Measurements from ENCODE around the gene INSRR.

The INSRR gene

GRCh38 chr1:156832434-156832833 lies 26.5 kb downstream of the INSRR start:
- TF ChIP-seq EGR1 (IDR thresholded peaks at IDR 0.05): no peak

DNA sequence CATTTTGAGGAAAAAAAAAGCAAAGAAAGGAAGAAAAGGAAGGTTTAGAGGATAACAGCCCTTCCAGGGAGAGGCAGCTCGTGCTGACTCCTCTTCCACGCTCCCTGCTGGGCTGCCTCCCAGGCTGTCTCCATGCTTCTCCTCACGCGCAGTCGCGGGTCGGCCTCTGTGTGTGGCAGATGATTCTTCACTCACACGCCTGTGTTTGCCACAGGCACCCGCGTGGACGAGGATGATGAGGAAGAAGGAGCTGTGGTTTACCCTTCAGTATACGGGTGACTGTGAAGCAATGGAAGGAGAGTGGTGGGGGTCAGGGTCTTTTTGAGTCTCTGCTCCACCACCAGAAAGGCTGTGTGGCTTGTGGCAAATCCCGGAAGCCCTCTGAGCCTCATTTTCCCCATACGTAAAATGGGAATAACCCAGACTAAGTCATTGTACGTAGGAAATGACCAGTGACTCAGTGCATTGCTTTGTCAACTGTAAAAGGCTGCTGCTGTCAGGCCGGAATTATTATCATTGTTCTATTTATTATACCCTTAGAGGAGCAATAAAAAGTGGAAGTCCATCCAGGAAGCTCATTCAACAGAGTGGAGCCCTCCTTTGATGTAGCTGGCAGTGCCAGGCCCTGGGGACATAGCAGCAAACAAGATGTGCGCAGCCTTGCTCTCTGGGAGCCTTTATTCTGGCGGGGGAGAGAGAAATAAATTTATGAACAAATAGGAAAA lies 30.4 kb downstream of the INSRR start:
- TF ChIP-seq CEBPB (IDR thresholded peaks at IDR 0.05): no peak
- no peak for TF ChIP-seq REST (IDR thresholded peaks at IDR 0.05; ENCODE audit: low read depth)
- TF ChIP-seq EGR1 (IDR thresholded peaks at IDR 0.05): no peak

DNA sequence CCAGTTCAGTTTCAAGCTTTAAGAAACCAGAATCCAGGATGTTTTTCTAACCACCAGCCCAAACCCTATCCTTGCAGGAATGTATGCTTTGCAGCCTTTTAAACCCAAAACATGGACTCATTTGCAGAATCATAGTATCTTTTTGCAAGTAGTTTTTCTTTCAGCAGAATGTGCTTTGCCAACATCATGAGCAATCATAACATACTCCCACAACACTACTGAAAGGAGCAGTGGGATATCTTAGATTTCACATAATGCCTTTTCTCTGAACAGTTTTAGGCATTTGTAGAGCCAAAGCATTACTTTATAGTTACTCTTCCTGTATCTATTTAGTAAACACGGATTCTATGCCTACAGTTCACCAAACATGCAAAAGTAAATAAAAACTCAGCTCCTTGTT lies 32.3 kb downstream of the INSRR start:
- TF ChIP-seq TEAD4 (IDR thresholded peaks at IDR 0.05): no peak

GRCh38 chr1:156823210-156823790 lies 35.6 kb downstream of the INSRR start:
- TF ChIP-seq RAD21 (IDR thresholded peaks at IDR 0.05; ENCODE audit: low read depth) (no peak), EGR1 (IDR thresholded peaks at IDR 0.05) (no peak), CREB1 (IDR thresholded peaks at IDR 0.05; ENCODE audit: low read depth) (no peak), NFIC (IDR thresholded peaks at IDR 0.05) (no peak), CEBPB (IDR thresholded peaks at IDR 0.05) (no peak), REST (IDR thresholded peaks at IDR 0.05; ENCODE audit: low read depth) (no peak), ZBTB7A (IDR thresholded peaks at IDR 0.05; ENCODE audit: low read depth) (no peak), USF1 (IDR thresholded peaks at IDR 0.05) (no peak), TEAD4 (IDR thresholded peaks at IDR 0.05) (no peak), TCF12 (IDR thresholded peaks at IDR 0.05; ENCODE audit: low read depth) (no peak), TAF1 (IDR thresholded peaks at IDR 0.05; ENCODE audit: low read depth) (no peak), EP300 (IDR thresholded peaks at IDR 0.05; ENCODE audit: borderline replicate concordance) (no peak), FOXM1 (IDR thresholded peaks at IDR 0.05; ENCODE audit: borderline replicate concordance, low read depth) (no peak), YY1 (IDR thresholded peaks at IDR 0.05; ENCODE audit: low read depth) (no peak)
- TF ChIP-seq, protein P1, sequence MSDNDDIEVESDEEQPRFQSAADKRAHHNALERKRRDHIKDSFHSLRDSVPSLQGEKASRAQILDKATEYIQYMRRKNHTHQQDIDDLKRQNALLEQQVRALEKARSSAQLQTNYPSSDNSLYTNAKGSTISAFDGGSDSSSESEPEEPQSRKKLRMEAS (IDR thresholded peaks at IDR 0.05): no peak

DNA sequence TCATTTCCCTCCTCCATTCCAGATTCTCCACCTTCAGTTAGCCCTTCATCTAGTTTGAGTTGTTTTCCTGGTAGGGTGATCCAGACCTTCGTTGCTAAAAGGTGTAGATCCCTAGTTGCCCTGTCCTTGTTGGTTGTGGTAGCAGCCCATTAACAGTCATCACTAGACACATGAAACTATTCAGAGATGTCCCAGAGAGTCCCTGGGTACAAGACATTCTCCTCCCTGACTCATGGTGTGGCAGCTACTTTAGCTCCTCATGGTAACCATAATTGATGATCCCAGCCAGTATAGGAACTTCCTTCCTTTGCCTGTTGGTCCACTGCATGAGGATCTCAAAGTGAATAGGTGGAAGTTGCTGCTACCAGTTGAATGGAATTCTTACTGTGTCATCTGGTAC lies 36.2 kb downstream of the INSRR start:
- TF ChIP-seq TCF12 (IDR thresholded peaks at IDR 0.05; ENCODE audit: low read depth) (no peak), NFIC (IDR thresholded peaks at IDR 0.05) (no peak), CREB1 (IDR thresholded peaks at IDR 0.05; ENCODE audit: low read depth) (no peak), REST (IDR thresholded peaks at IDR 0.05; ENCODE audit: low read depth) (no peak), USF1 (IDR thresholded peaks at IDR 0.05) (no peak), ZBTB7A (IDR thresholded peaks at IDR 0.05; ENCODE audit: low read depth) (no peak), EGR1 (IDR thresholded peaks at IDR 0.05) (no peak), RAD21 (IDR thresholded peaks at IDR 0.05; ENCODE audit: low read depth) (no peak), FOXM1 (IDR thresholded peaks at IDR 0.05; ENCODE audit: borderline replicate concordance, low read depth) (no peak), EP300 (IDR thresholded peaks at IDR 0.05; ENCODE audit: borderline replicate concordance) (no peak), TAF1 (IDR thresholded peaks at IDR 0.05; ENCODE audit: low read depth) (no peak), CEBPB (IDR thresholded peaks at IDR 0.05) (no peak), TEAD4 (IDR thresholded peaks at IDR 0.05) (no peak), YY1 (IDR thresholded peaks at IDR 0.05; ENCODE audit: low read depth) (no peak)
- TF ChIP-seq, protein P1 (IDR thresholded peaks at IDR 0.05): no peak
